LNCaP clone FGC (cell line): ENCODE measurements around the gene TMEM184B.

Experiments
- DNase-seq: peaks from one replicate; pipeline ENCODE4 v3.0.0-alpha.2; 2011; ENCODE audit warnings: low read depth
- H3K4me3 ChIP-seq: 2 replicates; pipeline ENCODE4 v1.5.1; 2011; ENCODE audit warnings: mild to moderate bottlenecking, low read depth, low read length, control low read depth
- CTCF ChIP-seq: IDR thresholded peaks from 2 replicates; pipeline ENCODE4 v1.5.1; 2012; ENCODE audit warnings: mild to moderate bottlenecking; ENCODE audit not compliant: control insufficient read depth, insufficient read depth; ENCODE audit errors: extremely low read depth

TMEM184B gene

GRCh38 chr22:38303974-38304373 lies 31.2 kb upstream of the TMEM184B start:
- no peak for DNase-seq
- no peak for TF ChIP-seq CTCF
- H3K4me3 ChIP-seq = no peak overlapping the region

- no peak overlapping the region for H3K4me3 ChIP-seq
- no peak for TF ChIP-seq CTCF
- DNase-seq = no peak
These were observed 30.1 kb upstream of the TMEM184B start for GRCh38 chr22:38302906-38303305.

GRCh38 chr22:38300946-38301345 lies 28.1 kb upstream of the TMEM184B start:
- no peak overlapping the region for H3K4me3 ChIP-seq
- no peak for DNase-seq
- no peak for TF ChIP-seq CTCF

- H3K4me3 ChIP-seq = no peak overlapping the region
- no peak for TF ChIP-seq CTCF
- no peak for DNase-seq
These were observed 27.6 kb upstream of the TMEM184B start for GRCh38 chr22:38300197-38300945.

GRCh38 chr22:38299770-38300102 lies 26.9 kb upstream of the TMEM184B start:
- no peak for TF ChIP-seq CTCF
- DNase-seq = no peak
- H3K4me3 ChIP-seq = no peak overlapping the region

GRCh38 chr22:38298312-38299005 lies 25.6 kb upstream of the TMEM184B start:
- H3K4me3 ChIP-seq = no peak overlapping the region
- TF ChIP-seq CTCF = peak; percentile 37
- no peak for DNase-seq
